HCT116 (cell line): ENCODE results near the gene ZNF8. TPM values are rescaled to one million over a fixed set of nuclear protein-coding genes. Genes with fewer than 3 reads are reported as not detected.

Experiments used
- ATAC-seq: fragments of 200-7000 bp; cut with Tn5 transposase; 2 replicates; pipeline ENCODE4 v1.9.1; 2020; ENCODE audit warnings: mild to moderate bottlenecking, moderate library complexity
- BruUV-seq: library from RNA; stranded (reverse); fragments of 400-500 nt; replicated peaks from 2 replicates; lab custom pipeline; 2021; lab: Mats Ljungman, UMichigan
- CTCF ChIA-PET: fragments of 300-600 bp; sonication (Branson Sonifier 250); formaldehyde crosslinking; loops from one replicate; lab custom pipeline; 2021; ENCODE audit warnings: antibody characterized with exemption; lab: Charles Lee
- POLR2A ChIA-PET: fragments of 300-600, 350-600 bp; sonication (Branson Sonifier 250); formaldehyde crosslinking; loops from one replicate; lab custom pipeline; 2021; ENCODE audit warnings: antibody characterized with exemption; lab: Charles Lee
- RAD21 ChIA-PET, 2 experiments: fragments of 300-600 bp; sonication (Branson Sonifier 250); formaldehyde crosslinking; loops; one replicate each; lab custom pipeline; 2023; ENCODE audit warnings: low total read pairs in 2 of 2; ENCODE audit not compliant: uncharacterized antibody in 2 of 2, unreplicated experiment in 2 of 2, low non-redundant PET in 1 of 2; lab: Charles Lee
- DNase-seq: peaks from one replicate; pipeline ENCODE4 v3.0.0-alpha.2; 2010; ENCODE audit warnings: low read depth, low spot score
- H2AFZ ChIP-seq: fragments of 200-600 bp; shearing (Covaris generic), sonication (generic); 2 replicates; pipeline ENCODE4 v1.6.1; 2017; ENCODE audit warnings: low read depth, mixed run types, mixed read lengths, antibody characterized with exemption, low read length; ENCODE audit not compliant: poor library complexity, severe bottlenecking
- H3K27ac ChIP-seq: 2 replicates; pipeline ENCODE4 v1.5.1; 2012; ENCODE audit warnings: low read depth, low read length
- H3K27me3 ChIP-seq: fragments of 200-600 bp; sonication (generic); 2 replicates; pipeline ENCODE4 v1.6.1; 2016; ENCODE audit warnings: mixed run types, low read length, mixed read lengths; ENCODE audit not compliant: insufficient read depth
- H3K36me3 ChIP-seq, 2 experiments: fragments of 200-500 bp in 1 of 2; fragments of 200-600 bp in 1 of 2; sonication (Bioruptor generic) in 1 of 2; sonication (generic) in 1 of 2; 2 replicates each; pipeline versions ENCODE4 v1.5.1 to v1.6.1; 2014 to 2016; ENCODE audit warnings: low read length in 2 of 2, inconsistent platforms in 1 of 2, mixed read lengths in 1 of 2, mixed run types in 1 of 2; ENCODE audit not compliant: insufficient read depth in 2 of 2, control insufficient read depth in 1 of 2
- H3K4me1 ChIP-seq, 2 experiments: fragments of 200-600 bp in 1 of 2; sonication (generic) in 1 of 2; 2 replicates each; pipeline versions ENCODE4 v1.5.1 to v1.6.1; 2012 to 2017; ENCODE audit warnings: low read length in 2 of 2, inconsistent platforms in 1 of 2, mild to moderate bottlenecking in 1 of 2, mixed read lengths in 1 of 2, mixed run types in 1 of 2, moderate library complexity in 1 of 2; ENCODE audit not compliant: insufficient read depth in 2 of 2, control insufficient read depth in 1 of 2
- H3K4me2 ChIP-seq: fragments of 200-600 bp; sonication (generic); 2 replicates; pipeline ENCODE4 v1.6.1; 2017; ENCODE audit warnings: mixed run types, low read length, mixed read lengths
- H3K4me3 ChIP-seq, 2 experiments: fragments of 200-600 bp in 1 of 2; sonication (generic) in 1 of 2; replicated peaks in 1 of 2; 2 replicates each; pipeline ENCODE4 v1.5.1; 2011 to 2016; ENCODE audit warnings: low read length in 2 of 2, control low read depth in 1 of 2, low read depth in 1 of 2, mild to moderate bottlenecking in 1 of 2, mixed read lengths in 1 of 2, mixed run types in 1 of 2
- H3K79me2 ChIP-seq: fragments of 200-600 bp; sonication (generic); 2 replicates; pipeline ENCODE4 v1.6.1; 2017; ENCODE audit warnings: mild to moderate bottlenecking, mixed run types, low read length, moderate library complexity, mixed read lengths; ENCODE audit not compliant: insufficient read depth
- H3K9ac ChIP-seq: fragments of 200-600 bp; sonication (generic); 2 replicates; pipeline ENCODE4 v1.6.1; 2016; ENCODE audit warnings: low read length, mixed read lengths
- H3K9me2 ChIP-seq: fragments of 200-600 bp; sonication (generic), shearing (Covaris generic); 2 replicates; pipeline ENCODE4 v1.6.1; 2017; ENCODE audit warnings: mixed run types, mild to moderate bottlenecking, moderate library complexity; ENCODE audit not compliant: insufficient read depth
- H3K9me3 ChIP-seq, 2 experiments: fragments of 200-500 bp in 1 of 2; fragments of 200-600 bp in 1 of 2; sonication (Bioruptor generic) in 1 of 2; sonication (generic) in 1 of 2; 2 replicates each; pipeline ENCODE4 v1.6.1; 2014 to 2017; ENCODE audit warnings: low read length in 2 of 2, mixed read lengths in 2 of 2, inconsistent platforms in 1 of 2, low read depth in 1 of 2, mild to moderate bottlenecking in 1 of 2, mixed run types in 1 of 2, moderate library complexity in 1 of 2; ENCODE audit not compliant: control insufficient read depth in 1 of 2, insufficient read depth in 1 of 2
- H4K20me1 ChIP-seq: fragments of 200-600 bp; sonication (generic), shearing (Covaris generic); 2 replicates; pipeline ENCODE4 v1.6.1; 2017; ENCODE audit warnings: mixed run types, mild to moderate bottlenecking, moderate library complexity; ENCODE audit not compliant: insufficient read depth
- CBX3 ChIP-seq: IDR thresholded peaks from 2 replicates; pipeline ENCODE4 v1.6.1; 2012; ENCODE audit warnings: low read depth
- CEBPB ChIP-seq: IDR thresholded peaks from 2 replicates; pipeline ENCODE4 v1.6.1; 2012; ENCODE audit warnings: low read depth
- CTCF ChIP-seq, 3 experiments: fragments of 200-600 bp in 1 of 3; sonication (generic) in 1 of 3; IDR thresholded peaks in 2 of 3; conservative IDR thresholded peaks in 1 of 3; 2 replicates each; pipeline ENCODE4 v1.5.1; 2012 to 2017; ENCODE audit warnings: low read depth in 2 of 3, low read length in 2 of 3, antibody characterized with exemption in 1 of 3, borderline replicate concordance in 1 of 3, control low read depth in 1 of 3, mild to moderate bottlenecking in 1 of 3, mixed read lengths in 1 of 3, mixed run types in 1 of 3, moderate library complexity in 1 of 3; ENCODE audit not compliant: insufficient read depth in 1 of 3
- EZH2phosphoT487 ChIP-seq: fragments of 200-600 bp; IDR thresholded peaks from 2 replicates; pipeline ENCODE4 v1.6.1; 2018; ENCODE audit warnings: antibody characterized with exemption, borderline replicate concordance
- FOSL1 ChIP-seq: IDR thresholded peaks from 2 replicates; pipeline ENCODE4 v1.6.1; 2012; ENCODE audit warnings: low read depth
- MAX ChIP-seq: IDR thresholded peaks from 2 replicates; pipeline ENCODE4 v1.6.1; 2012
- POLR2AphosphoS5 ChIP-seq: IDR thresholded peaks from 2 replicates; pipeline ENCODE4 v1.6.1; 2011; ENCODE audit warnings: mild to moderate bottlenecking, low read depth, low read length, moderate library complexity
- TCF7L2 ChIP-seq: IDR thresholded peaks from 2 replicates; pipeline ENCODE4 v1.7.0; 2011; ENCODE audit warnings: borderline replicate concordance, inconsistent platforms; ENCODE audit not compliant: insufficient read depth, insufficient read length; ENCODE audit errors: extremely low read depth
- intact Hi-C: fragments of 100-400 bp; cut with micrococcal nuclease; formaldehyde crosslinking; loops from 2 replicates; pipeline ENCODE4 v1.10.0; 2022
- total RNA-seq: library from RNA; stranded (reverse); gene quantifications from one replicate; pipeline ENCODE4 v1.2.1, GENCODE V29; 2021; ENCODE audit not compliant: unreplicated experiment

Gene ZNF8
- total RNA-seq, 1 experiment from 2014 or later, result 6.4 TPM

- no TSS peak for BruUV-seq
- peaks cover 0 to 16% of the 10 kb centered on the region in 2 experiments; a peak in 3 of 4 replicates for H3K9me3 ChIP-seq
- H4K20me1 ChIP-seq, result no peaks in the 10 kb centered on the region
- CTCF ChIA-PET, result no interaction called here
- no peak overlapping the region for H3K4me2 ChIP-seq
- intact Hi-C loops, result no loop called here
- peaks cover 2 to 17% of the 10 kb centered on the region in 2 experiments; a peak in 1 of 4 replicates for H3K36me3 ChIP-seq
- RAD21 ChIA-PET, result no interaction called here
- H3K27ac ChIP-seq, result no peak overlapping the region
- ATAC-seq (no peak), DNase-seq (no peak)
- no peak overlapping the region for H3K9ac ChIP-seq
- H2AFZ ChIP-seq, result no peak overlapping the region
- TF ChIP-seq CTCF (IDR thresholded peaks at IDR 0.05 in 2 of 3, conservative IDR thresholded peaks at IDR 0.05 in 1 of 3; ENCODE audit: borderline replicate concordance in 1 of 3, insufficient read depth in 1 of 3, low read depth in 2 of 3, low read length in 2 of 3) (no peak), CBX3 (no peak), POLR2AphosphoS5 (no peak), EZH2phosphoT487 (no peak), MAX (no peak), CEBPB (no peak), TCF7L2 (no peak), FOSL1 (no peak)
- POLR2A ChIA-PET, result no interaction called here
- peaks cover 31% of the 10 kb centered on the region for H3K79me2 ChIP-seq
- no peaks in the 10 kb centered on the region for H3K27me3 ChIP-seq
- peaks cover 4 to 23% of the 10 kb centered on the region in 2 experiments; a peak in 3 of 4 replicates for H3K4me1 ChIP-seq
- no peaks in the 10 kb centered on the region for H3K9me2 ChIP-seq
- H3K4me3 ChIP-seq, result no peak overlapping the region
Observed at GRCh38 chr19:58277197-58277596, 1.6 kb upstream of the ZNF8 start.
